SU-DHL-6 (cell line): Measurements from ENCODE around the gene EPC1.

ENCODE experiments used
- H2AFZ ChIP-seq: fragments of 200-600 bp; sonication (generic); 2 replicates; pipeline ENCODE4 v1.6.1; 2014; ENCODE audit warnings: low read depth, mild to moderate bottlenecking, moderate library complexity, mixed read lengths, antibody characterized with exemption, low read length; ENCODE audit not compliant: severe bottlenecking
- H3F3A ChIP-seq: fragments of 200-600 bp; shearing (Covaris generic); 2 replicates; pipeline ENCODE4 v1.6.0; 2016; ENCODE audit warnings: antibody characterized with exemption, mild to moderate bottlenecking; ENCODE audit not compliant: insufficient read depth
- H3K27ac ChIP-seq: fragments of 200-600 bp; sonication (generic); 2 replicates; pipeline ENCODE4 v1.5.1; 2016; ENCODE audit warnings: low read depth, mild to moderate bottlenecking, low read length, moderate library complexity, mixed read lengths
- H3K27me3 ChIP-seq: fragments of 200-600 bp; sonication (generic), shearing (Covaris generic); 2 replicates; pipeline ENCODE4 v1.6.0; 2014; ENCODE audit warnings: mild to moderate bottlenecking, low read length
- H3K36me3 ChIP-seq: fragments of 200-600 bp; sonication (generic); 2 replicates; pipeline ENCODE4 v1.6.1; 2014; ENCODE audit warnings: mild to moderate bottlenecking, low read length, mixed read lengths
- H3K4me2 ChIP-seq: fragments of 300-600, 200-600 bp; shearing (Covaris generic), sonication (generic); 2 replicates; pipeline ENCODE4 v1.6.0; 2014; ENCODE audit warnings: low read length, low read depth, mild to moderate bottlenecking; ENCODE audit not compliant: poor library complexity, severe bottlenecking
- H3K4me3 ChIP-seq: fragments of 200-600 bp; sonication (generic); 2 replicates; pipeline ENCODE4 v1.5.1; 2014; ENCODE audit warnings: antibody characterized with exemption, low read length, mild to moderate bottlenecking, mixed read lengths; ENCODE audit not compliant: insufficient read depth, poor library complexity, severe bottlenecking
- H3K79me2 ChIP-seq: fragments of 200-600 bp; sonication (generic); 2 replicates; pipeline ENCODE4 v1.6.1; 2014; ENCODE audit warnings: mild to moderate bottlenecking, low read length, moderate library complexity; ENCODE audit not compliant: insufficient read depth
- H3K9ac ChIP-seq: fragments of 200-600 bp; sonication (generic); 2 replicates; pipeline ENCODE4 v1.7.0; 2014; ENCODE audit warnings: mild to moderate bottlenecking, low read length
- H3K9me2 ChIP-seq: fragments of 200-600 bp; sonication (generic); replicated peaks from 2 replicates; pipeline ENCODE4 v1.6.1; 2014; ENCODE audit warnings: low read length; ENCODE audit not compliant: insufficient read depth
- H3K9me3 ChIP-seq: fragments of 200-600 bp; sonication (generic); 2 replicates; pipeline ENCODE4 v1.6.1; 2014; ENCODE audit warnings: low read length, mixed read lengths; ENCODE audit not compliant: insufficient read depth
- H4K20me1 ChIP-seq: fragments of 200-600 bp; sonication (generic); 2 replicates; pipeline ENCODE4 v1.6.1; 2014; ENCODE audit warnings: low read depth, mild to moderate bottlenecking, antibody characterized with exemption, low read length, moderate library complexity, mixed read lengths
- EZH2phosphoT487 ChIP-seq: fragments of 200-600 bp; sonication (generic), shearing (Covaris generic); conservative IDR thresholded peaks from 2 replicates; pipeline ENCODE4 v1.6.1; 2018; ENCODE audit warnings: mild to moderate bottlenecking, antibody characterized with exemption, low read length, moderate library complexity, mixed read lengths
- TF ChIP-seq, protein P1 (sequence below): fragments of 200-600 bp; sonication (generic); IDR thresholded peaks from one replicate; pipeline ENCODE4 v1.5.1; 2017; ENCODE audit warnings: antibody characterized with exemption, mild to moderate bottlenecking, low read length, moderate library complexity; ENCODE audit not compliant: insufficient read depth, poor library complexity, severe bottlenecking

The EPC1 gene

DNA sequence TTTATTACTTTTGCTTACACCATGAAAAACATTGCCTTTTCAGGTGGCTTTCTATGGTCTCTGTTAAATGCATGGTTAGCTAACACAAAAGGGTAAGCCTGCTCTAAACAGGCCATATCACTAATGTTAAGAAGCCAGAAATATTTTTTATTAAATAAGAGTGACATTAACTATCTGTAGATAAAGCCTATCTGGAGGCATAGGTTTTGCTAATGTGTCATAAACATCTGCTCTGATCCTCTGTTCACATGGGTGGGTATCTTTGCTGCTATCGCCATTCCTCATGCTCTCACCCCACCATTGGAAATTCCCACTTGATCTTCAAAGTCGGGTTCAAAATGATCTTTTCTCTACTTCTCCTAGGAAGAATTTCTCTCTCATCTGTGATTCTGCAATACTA, 32.4 kb downstream of the EPC1 start:
- Histone ChIP-seq H3K27ac (peak overlapping the region; percentile 34; the same call in 1 of the 2 replicates), H3K4me2 (peak overlapping the region; percentile 53), H3K4me3 (no peak overlapping the region), H4K20me1 (no peaks in the 10 kb centered on the region), H3K36me3 (0 out of 2 replicates have a peak, but pooled peaks cover 4% of the 10 kb centered on the region), H3K79me2 (peaks cover 100% of the 10 kb centered on the region), H3K9me2 (no peaks in the 10 kb centered on the region), H3K9ac (no peak overlapping the region), H2AFZ (no peak overlapping the region), H3K9me3 (no peaks in the 10 kb centered on the region), H3F3A (no peaks in the 10 kb centered on the region), H3K27me3 (no peaks in the 10 kb centered on the region)
- TF ChIP-seq, protein P1, sequence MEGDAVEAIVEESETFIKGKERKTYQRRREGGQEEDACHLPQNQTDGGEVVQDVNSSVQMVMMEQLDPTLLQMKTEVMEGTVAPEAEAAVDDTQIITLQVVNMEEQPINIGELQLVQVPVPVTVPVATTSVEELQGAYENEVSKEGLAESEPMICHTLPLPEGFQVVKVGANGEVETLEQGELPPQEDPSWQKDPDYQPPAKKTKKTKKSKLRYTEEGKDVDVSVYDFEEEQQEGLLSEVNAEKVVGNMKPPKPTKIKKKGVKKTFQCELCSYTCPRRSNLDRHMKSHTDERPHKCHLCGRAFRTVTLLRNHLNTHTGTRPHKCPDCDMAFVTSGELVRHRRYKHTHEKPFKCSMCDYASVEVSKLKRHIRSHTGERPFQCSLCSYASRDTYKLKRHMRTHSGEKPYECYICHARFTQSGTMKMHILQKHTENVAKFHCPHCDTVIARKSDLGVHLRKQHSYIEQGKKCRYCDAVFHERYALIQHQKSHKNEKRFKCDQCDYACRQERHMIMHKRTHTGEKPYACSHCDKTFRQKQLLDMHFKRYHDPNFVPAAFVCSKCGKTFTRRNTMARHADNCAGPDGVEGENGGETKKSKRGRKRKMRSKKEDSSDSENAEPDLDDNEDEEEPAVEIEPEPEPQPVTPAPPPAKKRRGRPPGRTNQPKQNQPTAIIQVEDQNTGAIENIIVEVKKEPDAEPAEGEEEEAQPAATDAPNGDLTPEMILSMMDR: no peak
- TF ChIP-seq EZH2phosphoT487: no peak

GRCh38 chr10:32308027-32308603, 38.8 kb downstream of the EPC1 start:
- H4K20me1 ChIP-seq: no peaks in the 10 kb centered on the region; the same call in 1 of the 2 replicates
- H3K4me2 ChIP-seq: peak overlapping the region; percentile 30
- no peak overlapping the region for H2AFZ ChIP-seq

GRCh38 chr10:32307609-32308008, 39.3 kb downstream of the EPC1 start:
- Histone ChIP-seq H3K27me3 (no peaks in the 10 kb centered on the region), H3K9ac (no peak overlapping the region), H3K4me2 (no peak overlapping the region), H3F3A (peaks cover 13% of the 10 kb centered on the region), H4K20me1 (no peaks in the 10 kb centered on the region; the same call in 1 of the 2 replicates), H3K4me3 (no peak overlapping the region), H3K9me3 (no peaks in the 10 kb centered on the region), H3K9me2 (no peaks in the 10 kb centered on the region), H3K36me3 (peaks cover 24% of the 10 kb centered on the region; the same call in 1 of the 2 replicates), H2AFZ (no peak overlapping the region), H3K79me2 (peaks cover 97% of the 10 kb centered on the region), H3K27ac (no peak overlapping the region)
- TF ChIP-seq, protein P1: no peak
- no peak for TF ChIP-seq EZH2phosphoT487

More at GRCh38 chr10:32308027-32308603, 38.8 kb downstream of the EPC1 start:
- Histone ChIP-seq H3K36me3 (peaks cover 28% of the 10 kb centered on the region; the same call in 1 of the 2 replicates), H3K9me3 (no peaks in the 10 kb centered on the region), H3K4me3 (no peak overlapping the region), H3K27ac (no peak overlapping the region; the same call in 1 of the 2 replicates), H3F3A (peaks cover 13% of the 10 kb centered on the region), H3K9ac (no peak overlapping the region), H3K27me3 (no peaks in the 10 kb centered on the region), H3K79me2 (peaks cover 97% of the 10 kb centered on the region), H3K9me2 (no peaks in the 10 kb centered on the region)
- no peak for TF ChIP-seq EZH2phosphoT487
- TF ChIP-seq, protein P1: no peak
